K562 (cell line): Measurements from ENCODE around the gene PLA2G2C. TPM values are rescaled to one million over a fixed set of nuclear protein-coding genes. Genes with fewer than 3 reads are reported as not detected.
A peak's percentile ranks its signal among the peaks of the same experiment; 100 is the strongest.

Experiments used
- CBFB ChIP-seq: sonication (generic); formaldehyde crosslinking; IDR thresholded peaks from 2 replicates; pipeline ENCODE4 v1.4.0; 2020; ENCODE audit warnings: mild to moderate bottlenecking, missing genetic modification reagents
- CBX5 ChIP-seq: IDR thresholded peaks from 2 replicates; pipeline ENCODE4 v1.6.1; 2014; ENCODE audit warnings: low read depth, borderline replicate concordance
- PCBP1 ChIP-seq: fragments of 200-400 bp; formaldehyde crosslinking; IDR thresholded peaks from 2 replicates; pipeline ENCODE4 v1.6.1; 2018; ENCODE audit warnings: mild to moderate bottlenecking, low read depth, low read length; ENCODE audit not compliant: poor library complexity, severe bottlenecking
- STAT5B ChIP-seq: fragments of 250-450 bp; sonication (Bioruptor Pico); IDR thresholded peaks from 2 replicates; pipeline ENCODE4 v1.8.0; 2021; ENCODE audit warnings: mild to moderate bottlenecking, inconsistent platforms
- TAF15 ChIP-seq: fragments of 200-400 bp; formaldehyde crosslinking; IDR thresholded peaks from 2 replicates; pipeline ENCODE4 v1.6.1; 2017; ENCODE audit warnings: mild to moderate bottlenecking, low read depth, low read length, moderate library complexity
- TARDBP ChIP-seq: fragments of 450-650 bp; IDR thresholded peaks from 2 replicates; pipeline ENCODE4 v1.6.1; 2016
- ZBED1 ChIP-seq: IDR thresholded peaks from 2 replicates; pipeline ENCODE4 v1.6.1; 2014
- ZBTB1 ChIP-seq: sonication (generic); formaldehyde crosslinking; IDR thresholded peaks from 2 replicates; pipeline ENCODE4 v1.8.1; 2023; ENCODE audit warnings: missing genetic modification reagents, low read depth, mild to moderate bottlenecking, borderline replicate concordance
- polyA plus RNA-seq, 8 experiments: library from polyadenylated mRNA; depleted of rRNA in 4 of 8; stranded (reverse) in 5 of 8; unstranded in 3 of 8; fragments of >200 nt; fragmentation: Nextera tagmentation in 2 of 8; fragmentation: Illumina TruSeq in 1 of 8; extraction: Ambion mirVana in 2 of 8; extraction: Trizol in 1 of 8; gene quantifications; 2 replicates each; pipeline versions ENCODE4 v1.2.1 to v1.2.3, GENCODE V29; 2011 to 2014; ENCODE audit warnings: inconsistent platforms in 1 of 8, missing spikeins in 1 of 8
- total RNA-seq, 7 experiments: library from RNA; depleted of rRNA in 6 of 7; stranded (reverse); fragments of >200 nt in 6 of 7; fragmentation: Illumina TruSeq in 2 of 7; extraction: Trizol in 2 of 7; gene quantifications; 2 replicates each; pipeline versions ENCODE4 v1.2.1 to v1.2.3, GENCODE V29; 2011 to 2021; ENCODE audit warnings: low replicate concordance in 1 of 7
- TF ChIP-seq, protein P1 (sequence below): fragments of 450-650 bp; IDR thresholded peaks from 2 replicates; pipeline ENCODE4 v1.6.1; 2016; ENCODE audit warnings: mild to moderate bottlenecking, moderate library complexity
- TF ChIP-seq, protein P2 (sequence below): fragments of 450-650 bp; IDR thresholded peaks from 2 replicates; pipeline ENCODE4 v1.6.1; 2016; ENCODE audit warnings: low read depth

PLA2G2C gene
- total and polyA plus RNA-seq, 9 of the 15 experiments (the other 6 are each of a cell fraction or from before 2014, with no cell fraction given): 0.14 to 0.49 (median 0.21) TPM

DNA sequence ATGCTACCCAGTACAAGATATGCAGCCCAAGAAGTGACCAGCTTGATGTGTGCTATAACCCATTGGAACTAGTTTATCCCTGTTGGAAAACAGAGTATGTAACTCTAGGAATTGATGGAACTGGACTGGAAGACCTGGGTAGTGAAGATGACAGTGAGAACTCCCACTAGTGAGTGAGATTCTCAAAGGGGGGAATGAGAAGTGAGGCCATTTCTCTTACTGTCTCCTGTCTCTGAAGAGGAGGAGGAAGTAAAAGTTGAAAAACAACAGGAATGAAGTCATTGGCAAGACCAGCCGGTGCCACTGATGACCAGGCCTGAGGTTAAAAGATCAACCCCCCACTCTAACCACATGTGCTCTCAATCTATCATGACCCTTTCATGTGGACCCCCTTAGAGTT is 26.3 kb downstream of the PLA2G2C start (continued):
- TF ChIP-seq, protein P1, sequence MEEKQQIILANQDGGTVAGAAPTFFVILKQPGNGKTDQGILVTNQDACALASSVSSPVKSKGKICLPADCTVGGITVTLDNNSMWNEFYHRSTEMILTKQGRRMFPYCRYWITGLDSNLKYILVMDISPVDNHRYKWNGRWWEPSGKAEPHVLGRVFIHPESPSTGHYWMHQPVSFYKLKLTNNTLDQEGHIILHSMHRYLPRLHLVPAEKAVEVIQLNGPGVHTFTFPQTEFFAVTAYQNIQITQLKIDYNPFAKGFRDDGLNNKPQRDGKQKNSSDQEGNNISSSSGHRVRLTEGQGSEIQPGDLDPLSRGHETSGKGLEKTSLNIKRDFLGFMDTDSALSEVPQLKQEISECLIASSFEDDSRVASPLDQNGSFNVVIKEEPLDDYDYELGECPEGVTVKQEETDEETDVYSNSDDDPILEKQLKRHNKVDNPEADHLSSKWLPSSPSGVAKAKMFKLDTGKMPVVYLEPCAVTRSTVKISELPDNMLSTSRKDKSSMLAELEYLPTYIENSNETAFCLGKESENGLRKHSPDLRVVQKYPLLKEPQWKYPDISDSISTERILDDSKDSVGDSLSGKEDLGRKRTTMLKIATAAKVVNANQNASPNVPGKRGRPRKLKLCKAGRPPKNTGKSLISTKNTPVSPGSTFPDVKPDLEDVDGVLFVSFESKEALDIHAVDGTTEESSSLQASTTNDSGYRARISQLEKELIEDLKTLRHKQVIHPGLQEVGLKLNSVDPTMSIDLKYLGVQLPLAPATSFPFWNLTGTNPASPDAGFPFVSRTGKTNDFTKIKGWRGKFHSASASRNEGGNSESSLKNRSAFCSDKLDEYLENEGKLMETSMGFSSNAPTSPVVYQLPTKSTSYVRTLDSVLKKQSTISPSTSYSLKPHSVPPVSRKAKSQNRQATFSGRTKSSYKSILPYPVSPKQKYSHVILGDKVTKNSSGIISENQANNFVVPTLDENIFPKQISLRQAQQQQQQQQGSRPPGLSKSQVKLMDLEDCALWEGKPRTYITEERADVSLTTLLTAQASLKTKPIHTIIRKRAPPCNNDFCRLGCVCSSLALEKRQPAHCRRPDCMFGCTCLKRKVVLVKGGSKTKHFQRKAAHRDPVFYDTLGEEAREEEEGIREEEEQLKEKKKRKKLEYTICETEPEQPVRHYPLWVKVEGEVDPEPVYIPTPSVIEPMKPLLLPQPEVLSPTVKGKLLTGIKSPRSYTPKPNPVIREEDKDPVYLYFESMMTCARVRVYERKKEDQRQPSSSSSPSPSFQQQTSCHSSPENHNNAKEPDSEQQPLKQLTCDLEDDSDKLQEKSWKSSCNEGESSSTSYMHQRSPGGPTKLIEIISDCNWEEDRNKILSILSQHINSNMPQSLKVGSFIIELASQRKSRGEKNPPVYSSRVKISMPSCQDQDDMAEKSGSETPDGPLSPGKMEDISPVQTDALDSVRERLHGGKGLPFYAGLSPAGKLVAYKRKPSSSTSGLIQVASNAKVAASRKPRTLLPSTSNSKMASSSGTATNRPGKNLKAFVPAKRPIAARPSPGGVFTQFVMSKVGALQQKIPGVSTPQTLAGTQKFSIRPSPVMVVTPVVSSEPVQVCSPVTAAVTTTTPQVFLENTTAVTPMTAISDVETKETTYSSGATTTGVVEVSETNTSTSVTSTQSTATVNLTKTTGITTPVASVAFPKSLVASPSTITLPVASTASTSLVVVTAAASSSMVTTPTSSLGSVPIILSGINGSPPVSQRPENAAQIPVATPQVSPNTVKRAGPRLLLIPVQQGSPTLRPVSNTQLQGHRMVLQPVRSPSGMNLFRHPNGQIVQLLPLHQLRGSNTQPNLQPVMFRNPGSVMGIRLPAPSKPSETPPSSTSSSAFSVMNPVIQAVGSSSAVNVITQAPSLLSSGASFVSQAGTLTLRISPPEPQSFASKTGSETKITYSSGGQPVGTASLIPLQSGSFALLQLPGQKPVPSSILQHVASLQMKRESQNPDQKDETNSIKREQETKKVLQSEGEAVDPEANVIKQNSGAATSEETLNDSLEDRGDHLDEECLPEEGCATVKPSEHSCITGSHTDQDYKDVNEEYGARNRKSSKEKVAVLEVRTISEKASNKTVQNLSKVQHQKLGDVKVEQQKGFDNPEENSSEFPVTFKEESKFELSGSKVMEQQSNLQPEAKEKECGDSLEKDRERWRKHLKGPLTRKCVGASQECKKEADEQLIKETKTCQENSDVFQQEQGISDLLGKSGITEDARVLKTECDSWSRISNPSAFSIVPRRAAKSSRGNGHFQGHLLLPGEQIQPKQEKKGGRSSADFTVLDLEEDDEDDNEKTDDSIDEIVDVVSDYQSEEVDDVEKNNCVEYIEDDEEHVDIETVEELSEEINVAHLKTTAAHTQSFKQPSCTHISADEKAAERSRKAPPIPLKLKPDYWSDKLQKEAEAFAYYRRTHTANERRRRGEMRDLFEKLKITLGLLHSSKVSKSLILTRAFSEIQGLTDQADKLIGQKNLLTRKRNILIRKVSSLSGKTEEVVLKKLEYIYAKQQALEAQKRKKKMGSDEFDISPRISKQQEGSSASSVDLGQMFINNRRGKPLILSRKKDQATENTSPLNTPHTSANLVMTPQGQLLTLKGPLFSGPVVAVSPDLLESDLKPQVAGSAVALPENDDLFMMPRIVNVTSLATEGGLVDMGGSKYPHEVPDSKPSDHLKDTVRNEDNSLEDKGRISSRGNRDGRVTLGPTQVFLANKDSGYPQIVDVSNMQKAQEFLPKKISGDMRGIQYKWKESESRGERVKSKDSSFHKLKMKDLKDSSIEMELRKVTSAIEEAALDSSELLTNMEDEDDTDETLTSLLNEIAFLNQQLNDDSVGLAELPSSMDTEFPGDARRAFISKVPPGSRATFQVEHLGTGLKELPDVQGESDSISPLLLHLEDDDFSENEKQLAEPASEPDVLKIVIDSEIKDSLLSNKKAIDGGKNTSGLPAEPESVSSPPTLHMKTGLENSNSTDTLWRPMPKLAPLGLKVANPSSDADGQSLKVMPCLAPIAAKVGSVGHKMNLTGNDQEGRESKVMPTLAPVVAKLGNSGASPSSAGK: no peak
- no peak for TF ChIP-seq STAT5B
- no peak for TF ChIP-seq ZBED1
- no peak for TF ChIP-seq TARDBP
- TF ChIP-seq PCBP1: no peak
- no peak for TF ChIP-seq TAF15
- TF ChIP-seq CBFB: no peak
- TF ChIP-seq, protein P2, sequence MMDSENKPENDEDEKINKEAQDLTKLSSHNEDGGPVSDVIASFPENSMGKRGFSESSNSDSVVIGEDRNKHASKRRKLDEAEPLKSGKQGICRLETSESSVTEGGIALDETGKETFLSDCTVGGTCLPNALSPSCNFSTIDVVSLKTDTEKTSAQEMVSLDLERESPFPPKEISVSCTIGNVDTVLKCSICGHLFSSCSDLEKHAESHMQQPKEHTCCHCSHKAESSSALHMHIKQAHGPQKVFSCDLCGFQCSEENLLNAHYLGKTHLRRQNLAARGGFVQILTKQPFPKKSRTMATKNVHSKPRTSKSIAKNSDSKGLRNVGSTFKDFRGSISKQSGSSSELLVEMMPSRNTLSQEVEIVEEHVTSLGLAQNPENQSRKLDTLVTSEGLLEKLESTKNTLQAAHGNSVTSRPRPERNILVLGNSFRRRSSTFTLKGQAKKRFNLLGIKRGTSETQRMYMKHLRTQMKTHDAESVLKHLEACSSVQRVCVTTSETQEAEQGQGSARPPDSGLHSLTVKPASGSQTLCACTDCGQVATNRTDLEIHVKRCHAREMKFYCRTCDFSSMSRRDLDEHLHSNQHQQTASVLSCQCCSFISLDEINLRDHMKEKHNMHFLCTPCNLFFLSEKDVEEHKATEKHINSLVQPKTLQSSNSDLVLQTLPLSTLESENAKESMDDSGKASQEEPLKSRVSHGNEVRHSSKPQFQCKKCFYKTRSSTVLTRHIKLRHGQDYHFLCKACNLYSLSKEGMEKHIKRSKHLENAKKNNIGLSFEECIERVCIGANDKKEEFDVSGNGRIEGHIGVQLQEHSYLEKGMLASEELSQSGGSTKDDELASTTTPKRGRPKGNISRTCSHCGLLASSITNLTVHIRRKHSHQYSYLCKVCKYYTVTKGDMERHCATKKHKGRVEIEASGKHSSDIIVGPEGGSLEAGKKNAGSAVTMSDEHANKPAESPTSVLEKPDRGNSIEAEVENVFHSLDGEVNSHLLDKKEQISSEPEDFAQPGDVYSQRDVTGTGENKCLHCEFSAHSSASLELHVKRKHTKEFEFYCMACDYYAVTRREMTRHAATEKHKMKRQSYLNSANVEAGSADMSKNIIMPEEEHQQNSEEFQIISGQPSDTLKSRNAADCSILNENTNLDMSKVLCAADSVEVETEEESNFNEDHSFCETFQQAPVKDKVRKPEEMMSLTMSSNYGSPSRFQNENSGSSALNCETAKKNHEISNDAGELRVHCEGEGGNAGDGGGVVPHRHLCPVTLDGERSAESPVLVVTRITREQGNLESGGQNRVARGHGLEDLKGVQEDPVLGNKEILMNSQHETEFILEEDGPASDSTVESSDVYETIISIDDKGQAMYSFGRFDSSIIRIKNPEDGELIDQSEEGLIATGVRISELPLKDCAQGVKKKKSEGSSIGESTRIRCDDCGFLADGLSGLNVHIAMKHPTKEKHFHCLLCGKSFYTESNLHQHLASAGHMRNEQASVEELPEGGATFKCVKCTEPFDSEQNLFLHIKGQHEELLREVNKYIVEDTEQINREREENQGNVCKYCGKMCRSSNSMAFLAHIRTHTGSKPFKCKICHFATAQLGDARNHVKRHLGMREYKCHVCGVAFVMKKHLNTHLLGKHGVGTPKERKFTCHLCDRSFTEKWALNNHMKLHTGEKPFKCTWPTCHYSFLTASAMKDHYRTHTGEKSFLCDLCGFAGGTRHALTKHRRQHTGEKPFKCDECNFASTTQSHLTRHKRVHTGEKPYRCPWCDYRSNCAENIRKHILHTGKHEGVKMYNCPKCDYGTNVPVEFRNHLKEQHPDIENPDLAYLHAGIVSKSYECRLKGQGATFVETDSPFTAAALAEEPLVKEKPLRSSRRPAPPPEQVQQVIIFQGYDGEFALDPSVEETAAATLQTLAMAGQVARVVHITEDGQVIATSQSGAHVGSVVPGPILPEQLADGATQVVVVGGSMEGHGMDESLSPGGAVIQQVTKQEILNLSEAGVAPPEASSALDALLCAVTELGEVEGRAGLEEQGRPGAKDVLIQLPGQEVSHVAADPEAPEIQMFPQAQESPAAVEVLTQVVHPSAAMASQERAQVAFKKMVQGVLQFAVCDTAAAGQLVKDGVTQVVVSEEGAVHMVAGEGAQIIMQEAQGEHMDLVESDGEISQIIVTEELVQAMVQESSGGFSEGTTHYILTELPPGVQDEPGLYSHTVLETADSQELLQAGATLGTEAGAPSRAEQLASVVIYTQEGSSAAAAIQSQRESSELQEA: no peak
- TF ChIP-seq CBX5: peak; percentile 96
- no peak for TF ChIP-seq ZBTB1
